ACC112 (cell line): ENCODE data around the gene STPG4.
"Not testable (repeated sequence)": the region's sequence is repeated elsewhere in the genome, so short reads cannot be mapped to it uniquely, and the experiment has no call there.

Source experiments
- H2AFZ ChIP-seq: fragments of 200-600 bp; sonication (generic); one replicate; pipeline ENCODE4 v1.6.0; 2017; ENCODE audit warnings: antibody characterized with exemption, low read length; ENCODE audit not compliant: unreplicated experiment
- H3K27ac ChIP-seq: fragments of 200-600 bp; sonication (generic); 2 replicates; pipeline ENCODE4 v1.5.1; 2014; ENCODE audit warnings: low read depth, mild to moderate bottlenecking, antibody characterized with exemption, low read length, moderate library complexity
- H3K27me3 ChIP-seq: fragments of 200-600 bp; sonication (generic); 2 replicates; pipeline ENCODE4 v1.6.1; 2014; ENCODE audit warnings: mild to moderate bottlenecking, antibody characterized with exemption, low read length, moderate library complexity, mixed read lengths; ENCODE audit not compliant: insufficient read depth
- H3K36me3 ChIP-seq: fragments of 200-600 bp; sonication (generic); 2 replicates; pipeline ENCODE4 v1.6.1; 2016; ENCODE audit warnings: mild to moderate bottlenecking, antibody characterized with exemption, low read length, moderate library complexity, mixed read lengths; ENCODE audit not compliant: insufficient read depth
- H3K4me1 ChIP-seq: fragments of 200-600 bp; sonication (generic); one replicate; pipeline ENCODE4 v1.6.1; 2016; ENCODE audit warnings: low read length, mixed read lengths; ENCODE audit not compliant: insufficient read depth, unreplicated experiment, control insufficient read depth
- H3K4me3 ChIP-seq: fragments of 200-600 bp; sonication (generic); 2 replicates; pipeline ENCODE4 v1.5.1; 2014; ENCODE audit warnings: mild to moderate bottlenecking, low read depth, low read length
- H3K79me2 ChIP-seq: fragments of 200-600 bp; sonication (generic); one replicate; pipeline ENCODE4 v1.6.0; 2016; ENCODE audit warnings: low read length; ENCODE audit not compliant: control insufficient read depth, unreplicated experiment, insufficient read depth

The STPG4 gene

DNA sequence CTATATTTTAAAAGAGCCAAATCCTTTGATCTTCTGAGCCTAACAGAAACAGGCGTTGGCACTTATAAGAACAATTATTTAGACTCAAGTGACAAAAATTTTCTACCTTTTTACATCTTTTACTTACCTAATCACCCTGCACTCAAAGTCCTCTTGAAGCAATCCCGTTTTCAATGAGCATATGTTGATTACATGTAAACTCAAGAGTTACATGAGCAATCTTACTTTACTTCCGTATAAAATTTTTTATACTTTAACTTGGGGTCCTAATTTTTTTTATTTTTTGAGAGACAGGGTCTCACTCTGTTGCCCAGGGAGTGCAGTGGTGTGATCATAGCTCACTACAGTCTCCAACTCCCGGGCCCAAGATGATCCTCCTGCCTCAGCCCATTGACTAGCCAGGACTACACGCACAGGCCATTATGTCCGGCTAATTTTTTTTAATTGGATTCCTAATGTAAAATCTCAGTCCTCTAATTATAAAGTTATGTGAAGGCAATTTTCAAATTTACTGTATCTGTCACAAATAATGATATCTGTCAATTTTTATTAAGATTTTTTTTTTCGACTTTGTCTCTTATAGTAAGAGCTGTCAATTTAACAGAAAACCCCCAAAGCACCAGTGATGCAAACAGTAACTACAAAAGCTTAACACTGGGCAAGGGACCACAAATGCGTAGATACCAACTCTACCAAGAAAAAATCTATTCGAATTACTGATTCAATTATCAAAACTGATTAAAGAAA is 19.1 kb upstream of the STPG4 start:
- Histone ChIP-seq H3K36me3 (peaks cover 13% of the 10 kb centered on the region; the same call in 1 of the 2 replicates), H3K79me2 (peaks cover 72% of the 10 kb centered on the region), H3K4me3 (peak overlapping the region; percentile 98), H3K27ac (peak overlapping the region; percentile 97), H3K27me3 (no peaks in the 10 kb centered on the region), H3K4me1 (peaks cover 51% of the 10 kb centered on the region), H2AFZ (no peak overlapping the region)

- Histone ChIP-seq H2AFZ (no peak overlapping the region), H3K36me3 (peaks cover 16% of the 10 kb centered on the region; the same call in 1 of the 2 replicates), H3K27me3 (no peaks in the 10 kb centered on the region), H3K4me1 (peaks cover 51% of the 10 kb centered on the region), H3K4me3 (peak overlapping the region; percentile 98), H3K27ac (peak overlapping the region; percentile 1; the same call in 1 of the 2 replicates), H3K79me2 (peaks cover 82% of the 10 kb centered on the region)
Measured at GRCh38 chr2:47172922-47173695, 18.0 kb upstream of the STPG4 start.

GRCh38 chr2:47172156-47172921 is 17.2 kb upstream of the STPG4 start:
- Histone ChIP-seq H3K4me3 (peak overlapping the region; percentile 98), H2AFZ (no peak overlapping the region), H3K27me3 (no peaks in the 10 kb centered on the region), H3K79me2 (peaks cover 89% of the 10 kb centered on the region), H3K36me3 (peaks cover 16% of the 10 kb centered on the region; the same call in 1 of the 2 replicates), H3K27ac (no peak overlapping the region), H3K4me1 (peaks cover 51% of the 10 kb centered on the region)

DNA sequence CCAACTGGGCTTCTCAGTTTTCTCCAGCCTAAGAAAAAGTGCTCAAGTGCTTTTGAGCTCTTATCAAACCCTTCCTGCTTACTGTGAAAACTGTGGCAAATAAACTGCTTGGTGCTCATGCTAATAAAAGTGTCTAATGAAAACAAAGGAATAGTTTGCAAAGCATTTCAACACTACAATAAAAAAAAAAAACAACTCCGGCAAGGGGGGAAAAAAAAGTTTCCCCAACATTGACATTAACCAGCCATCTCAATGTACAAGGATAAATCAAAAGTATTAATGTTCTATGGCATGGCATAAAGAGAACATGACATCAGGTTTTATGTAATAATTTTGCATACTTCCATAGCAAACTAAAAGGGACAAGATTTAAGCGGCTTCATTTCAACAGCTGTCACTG is 14.7 kb upstream of the STPG4 start:
- Histone ChIP-seq H3K4me3 (no peak overlapping the region), H3K36me3 (peaks cover 37% of the 10 kb centered on the region), H3K79me2 (peaks cover 99% of the 10 kb centered on the region), H2AFZ (no peak overlapping the region), H3K27me3 (no peaks in the 10 kb centered on the region), H3K4me1 (peaks cover 68% of the 10 kb centered on the region), H3K27ac (peak overlapping the region; percentile 5; the same call in 1 of the 2 replicates)

GRCh38 chr2:47168895-47169294 is 13.8 kb upstream of the STPG4 start:
- H3K27me3 ChIP-seq, H2AFZ ChIP-seq, H3K4me3 ChIP-seq: not testable (repeated sequence)
- H3K4me1 ChIP-seq: peaks cover 68% of the 10 kb centered on the region
- peaks cover 39% of the 10 kb centered on the region for H3K36me3 ChIP-seq
- peak overlapping the region; percentile 5; the same call in 1 of the 2 replicates for H3K27ac ChIP-seq
- H3K79me2 ChIP-seq: peaks cover 97% of the 10 kb centered on the region

GRCh38 chr2:47167149-47167548 is 12.0 kb upstream of the STPG4 start:
- no peak overlapping the region for H2AFZ ChIP-seq
- peaks cover 52% of the 10 kb centered on the region for H3K4me1 ChIP-seq
- no peaks in the 10 kb centered on the region for H3K27me3 ChIP-seq
- H3K4me3 ChIP-seq: no peak overlapping the region
- H3K79me2 ChIP-seq: peaks cover 94% of the 10 kb centered on the region
- peaks cover 47% of the 10 kb centered on the region for H3K36me3 ChIP-seq
- H3K27ac ChIP-seq: no peak overlapping the region

DNA sequence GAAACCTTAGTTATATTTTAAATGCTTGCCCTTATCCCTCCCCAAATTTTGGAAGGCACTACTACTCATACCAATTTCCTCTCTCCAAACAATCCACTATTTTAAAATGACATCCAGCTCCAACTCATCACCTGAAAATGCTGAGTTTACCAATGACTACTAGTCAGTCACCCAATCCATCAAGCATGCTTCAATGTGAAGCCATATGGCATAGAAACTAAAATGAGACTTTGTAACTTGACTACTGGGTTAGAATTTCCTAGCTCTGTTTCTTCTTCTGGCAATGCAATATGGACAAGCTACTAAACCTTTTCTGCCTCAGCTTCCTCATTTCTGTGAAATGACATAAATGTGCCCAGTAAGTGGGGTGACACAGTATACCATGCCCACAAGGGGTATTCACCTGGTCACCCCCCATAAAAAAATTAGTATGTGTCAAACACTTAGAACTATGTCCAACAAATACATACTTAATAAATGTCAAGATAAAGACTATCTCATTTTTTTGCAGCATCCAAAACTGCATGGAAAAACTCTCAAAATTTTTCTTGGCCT is 10.0 kb upstream of the STPG4 start:
- peaks cover 62% of the 10 kb centered on the region for H3K36me3 ChIP-seq
- no peak overlapping the region for H3K4me3 ChIP-seq
- no peaks in the 10 kb centered on the region for H3K27me3 ChIP-seq
- no peak overlapping the region for H2AFZ ChIP-seq
- H3K27ac ChIP-seq: no peak overlapping the region; the same call in 1 of the 2 replicates
- H3K4me1 ChIP-seq: peaks cover 34% of the 10 kb centered on the region
- H3K79me2 ChIP-seq: peaks cover 78% of the 10 kb centered on the region

DNA sequence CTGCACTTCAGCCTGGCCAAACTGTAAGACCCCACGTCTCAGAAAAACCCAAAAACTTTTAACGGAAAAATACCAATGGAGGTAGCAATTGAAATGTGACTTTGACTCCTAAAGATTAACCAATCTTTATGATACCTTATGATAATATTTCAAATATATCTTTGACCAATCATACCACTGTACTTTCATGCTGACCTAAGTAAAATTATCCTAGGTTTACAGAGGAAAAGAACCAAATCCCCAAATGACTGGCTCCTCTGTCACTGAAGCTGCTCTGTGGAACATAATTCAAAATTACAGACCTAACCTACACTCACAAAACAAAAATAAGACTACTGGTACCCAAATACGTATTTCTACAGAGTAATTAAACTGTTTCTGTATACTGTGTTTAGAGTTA is 7.7 kb upstream of the STPG4 start:
- Histone ChIP-seq H3K27ac (no peak overlapping the region), H3K36me3 (peaks cover 64% of the 10 kb centered on the region), H3K27me3 (no peaks in the 10 kb centered on the region), H3K79me2 (peaks cover 56% of the 10 kb centered on the region), H3K4me3 (no peak overlapping the region), H3K4me1 (peaks cover 22% of the 10 kb centered on the region), H2AFZ (no peak overlapping the region)

DNA sequence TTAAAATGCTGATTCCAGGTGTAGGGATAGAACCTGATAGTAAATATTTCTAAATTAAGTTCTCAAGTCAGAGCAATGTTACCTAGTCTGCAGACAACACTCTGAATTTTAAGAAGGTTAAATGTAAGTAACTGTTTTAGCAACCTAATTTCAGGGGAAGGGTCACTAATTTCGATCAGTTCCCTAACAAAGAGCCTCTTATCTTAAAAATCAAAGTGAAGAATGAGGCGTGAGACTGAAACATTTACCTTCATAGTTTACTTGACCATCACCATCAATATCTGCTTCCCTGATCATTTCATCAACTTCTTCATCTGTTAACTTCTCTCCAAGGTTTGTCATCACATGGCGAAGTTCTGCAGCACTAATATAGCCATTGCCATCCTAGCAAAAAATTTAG is 6.4 kb upstream of the STPG4 start:
- peaks cover 17% of the 10 kb centered on the region for H3K4me1 ChIP-seq
- no peak overlapping the region for H2AFZ ChIP-seq
- no peaks in the 10 kb centered on the region for H3K27me3 ChIP-seq
- H3K79me2 ChIP-seq: peaks cover 44% of the 10 kb centered on the region
- peaks cover 57% of the 10 kb centered on the region for H3K36me3 ChIP-seq
- no peak overlapping the region for H3K4me3 ChIP-seq
- H3K27ac ChIP-seq: no peak overlapping the region

- Histone ChIP-seq H3K27me3 (no peaks in the 10 kb centered on the region), H3K4me3 (no peak overlapping the region), H3K4me1 (peaks cover 12% of the 10 kb centered on the region), H3K79me2 (peaks cover 36% of the 10 kb centered on the region), H3K36me3 (peaks cover 49% of the 10 kb centered on the region), H3K27ac (no peak overlapping the region), H2AFZ (no peak overlapping the region)
Measured at GRCh38 chr2:47160660-47161059, 5.6 kb upstream of the STPG4 start.
